Dendritic cell treated with granulocyte-macrophage colony-stimulating factor and Interleukin-4, amounts not matched to agents 40 ng/mL and 50 ng/mL, for 4 days (primary cell): ENCODE data around the gene SLC46A2.

Experiments
- H3K27ac Mint-ChIP-seq: one replicate; pipeline ENCODE4 v1.8.0; 2022; ENCODE audit warnings: mild to moderate bottlenecking, mixed read lengths
- H3K27me3 Mint-ChIP-seq: one replicate; pipeline ENCODE4 v1.8.0; 2022; ENCODE audit warnings: mild to moderate bottlenecking, mixed read lengths
- H3K36me3 Mint-ChIP-seq: one replicate; pipeline ENCODE4 v1.8.0; 2022; ENCODE audit warnings: low read depth, mixed read lengths
- H3K4me1 Mint-ChIP-seq: one replicate; pipeline ENCODE4 v1.8.0; 2022; ENCODE audit warnings: low read depth, mixed read lengths
- H3K4me3 Mint-ChIP-seq: one replicate; pipeline ENCODE4 v1.8.0; 2022; ENCODE audit warnings: mild to moderate bottlenecking, moderate library complexity, mixed read lengths
- H3K9me3 Mint-ChIP-seq: one replicate; pipeline ENCODE4 v1.8.0; 2022; ENCODE audit warnings: mixed read lengths
- intact Hi-C: fragments of 100-400 bp; cut with micrococcal nuclease; formaldehyde crosslinking; loops from one replicate; pipeline ENCODE4 v1.15.0; 2022

Gene SLC46A2

GRCh38 chr9:112900488-112900887, 9.8 kb upstream of the SLC46A2 start:
- Mint-ChIP-seq H3K27me3 (no peaks in the 10 kb centered on the region), H3K9me3 (no peaks in the 10 kb centered on the region), H3K36me3 (no peaks in the 10 kb centered on the region), H3K27ac (no peak overlapping the region), H3K4me1 (peaks cover 52% of the 10 kb centered on the region), H3K4me3 (no peak overlapping the region)
- intact Hi-C loops: loop anchor here (10.0 kb wide), 1 partner anchor 186 kb away; the partner anchor contains the start of gene INIP

GRCh38 chr9:112898872-112899311, 8.2 kb upstream of the SLC46A2 start:
- Mint-ChIP-seq H3K36me3 (no peaks in the 10 kb centered on the region), H3K9me3 (no peaks in the 10 kb centered on the region), H3K4me3 (no peak overlapping the region), H3K4me1 (peaks cover 56% of the 10 kb centered on the region), H3K27ac (peak overlapping the region; percentile 77), H3K27me3 (no peaks in the 10 kb centered on the region)
- intact Hi-C loops: no loop called here

GRCh38 chr9:112896131-112896530, 5.5 kb upstream of the SLC46A2 start:
- no peaks in the 10 kb centered on the region for H3K27me3 Mint-ChIP-seq
- H3K27ac Mint-ChIP-seq: peak overlapping the region; percentile 16
- H3K4me1 Mint-ChIP-seq: peaks cover 70% of the 10 kb centered on the region
- H3K9me3 Mint-ChIP-seq: no peaks in the 10 kb centered on the region
- no peaks in the 10 kb centered on the region for H3K36me3 Mint-ChIP-seq
- intact Hi-C loops: no loop called here
- no peak overlapping the region for H3K4me3 Mint-ChIP-seq

DNA sequence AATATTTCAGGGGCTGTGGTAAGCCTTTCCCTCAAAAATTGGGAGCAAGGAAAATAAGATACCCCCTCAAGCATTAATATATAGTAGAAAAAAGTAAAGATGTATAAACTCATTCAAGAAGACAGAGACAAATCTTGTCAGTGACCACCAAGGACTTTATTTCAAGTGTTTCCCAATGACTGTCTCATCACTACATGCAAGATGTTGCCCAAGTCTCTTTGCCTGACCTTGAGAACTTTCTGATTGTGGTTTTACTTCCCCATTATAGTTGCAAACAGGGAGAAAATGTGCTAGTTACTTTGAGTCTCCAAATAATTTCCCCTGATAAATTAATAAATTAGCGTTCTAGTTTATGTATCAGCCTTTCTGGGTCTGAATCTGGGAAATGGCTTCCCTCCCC, 4.0 kb upstream of the SLC46A2 start:
- Mint-ChIP-seq H3K36me3 (no peaks in the 10 kb centered on the region), H3K27me3 (peaks cover 5% of the 10 kb centered on the region), H3K27ac (peak overlapping the region; percentile 89), H3K4me3 (peak overlapping the region; percentile 23), H3K9me3 (no peaks in the 10 kb centered on the region), H3K4me1 (peaks cover 85% of the 10 kb centered on the region)
- intact Hi-C loops: no loop called here

DNA sequence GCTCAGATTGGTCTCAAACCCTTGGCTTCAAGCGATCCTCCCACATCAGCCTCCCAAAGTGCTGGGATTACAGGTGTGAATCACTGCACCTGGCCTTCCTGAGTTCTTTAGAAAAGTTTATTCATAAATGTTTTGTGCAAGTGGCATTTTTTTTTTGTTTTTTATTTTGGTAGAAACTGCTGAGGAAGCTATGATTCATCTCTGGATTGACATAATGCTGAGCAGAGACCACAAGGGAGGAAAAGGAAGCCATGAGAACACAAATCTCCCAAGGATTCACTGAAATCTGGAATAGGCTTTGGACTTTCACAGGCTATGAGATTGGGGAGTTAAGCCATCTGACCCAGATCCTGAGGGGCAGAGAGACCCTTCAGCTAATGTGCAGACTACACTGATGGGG, 3.4 kb upstream of the SLC46A2 start:
- Mint-ChIP-seq H3K4me1 (peaks cover 87% of the 10 kb centered on the region), H3K27me3 (peaks cover 8% of the 10 kb centered on the region)
- intact Hi-C loops: no loop called here

DNA sequence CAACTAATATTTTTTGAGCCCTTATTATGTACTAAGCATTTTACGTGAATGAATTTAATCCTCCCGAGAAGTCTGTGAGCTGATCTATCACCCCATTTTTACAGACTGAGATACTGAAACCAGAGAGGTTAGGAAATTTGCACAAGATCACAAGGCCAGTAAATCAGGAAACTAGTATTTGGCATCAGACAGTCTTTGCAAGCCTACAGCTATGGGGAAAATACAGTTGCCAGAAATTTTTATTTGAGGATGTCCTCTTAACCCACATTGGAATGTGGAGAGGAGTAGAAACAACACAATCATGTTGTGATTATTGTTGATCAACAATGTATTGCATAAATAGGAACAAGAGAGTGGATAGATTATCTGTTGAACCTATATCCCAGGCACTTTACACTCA, 2.3 kb upstream of the SLC46A2 start:
- peak overlapping the region; percentile 89 for H3K27ac Mint-ChIP-seq
- peaks cover 86% of the 10 kb centered on the region for H3K4me1 Mint-ChIP-seq
- no peaks in the 10 kb centered on the region for H3K36me3 Mint-ChIP-seq
- peaks cover 8% of the 10 kb centered on the region for H3K27me3 Mint-ChIP-seq
- H3K4me3 Mint-ChIP-seq: no peak overlapping the region
- no peaks in the 10 kb centered on the region for H3K9me3 Mint-ChIP-seq
- intact Hi-C loops: no loop called here

More for the DNA sequence above, 3.4 kb upstream of the SLC46A2 start:
- H3K4me3 Mint-ChIP-seq: peak overlapping the region; percentile 23
- no peaks in the 10 kb centered on the region for H3K36me3 Mint-ChIP-seq
- H3K9me3 Mint-ChIP-seq: no peaks in the 10 kb centered on the region
- peak overlapping the region; percentile 89 for H3K27ac Mint-ChIP-seq

- H3K9me3 Mint-ChIP-seq: no peaks in the 10 kb centered on the region
- H3K27ac Mint-ChIP-seq: peak overlapping the region; percentile 87
- H3K4me1 Mint-ChIP-seq: peaks cover 91% of the 10 kb centered on the region
- peak overlapping the region; percentile 90 for H3K4me3 Mint-ChIP-seq
- H3K36me3 Mint-ChIP-seq: no peaks in the 10 kb centered on the region
- intact Hi-C loops: no loop called here
- peaks cover 8% of the 10 kb centered on the region for H3K27me3 Mint-ChIP-seq
Measured at GRCh38 chr9:112891521-112891920, 845 bp upstream of the SLC46A2 start.

DNA sequence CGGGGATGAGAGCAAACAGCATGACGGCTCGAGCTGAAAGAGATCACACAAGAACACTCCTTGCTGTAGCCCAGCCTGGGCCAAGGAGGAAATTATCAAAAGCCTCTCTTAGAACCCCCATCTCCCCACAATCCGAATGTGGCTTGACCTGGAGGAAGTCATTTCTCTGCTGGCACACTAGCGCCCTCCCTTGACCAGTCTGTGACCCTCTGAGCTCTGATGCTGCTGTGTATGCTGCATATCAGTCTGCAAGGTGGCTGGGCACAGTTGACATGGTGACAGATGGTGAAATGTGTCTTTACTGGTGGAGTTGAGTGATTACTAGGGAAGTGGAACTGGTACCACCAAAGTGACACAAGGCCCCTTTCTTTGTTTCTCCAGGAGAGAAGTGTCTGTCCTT, 3.3 kb downstream of the SLC46A2 start:
- Mint-ChIP-seq H3K36me3 (peaks cover 20% of the 10 kb centered on the region), H3K4me3 (no peak overlapping the region), H3K27me3 (peaks cover 8% of the 10 kb centered on the region), H3K4me1 (peaks cover 92% of the 10 kb centered on the region), H3K27ac (peak overlapping the region; percentile 11), H3K9me3 (no peaks in the 10 kb centered on the region)
- intact Hi-C loops: loop anchor here (1.0 to 5.0 kb wide), 2 partner anchors 43 to 130 kb away; no protein-coding TSS in a partner anchor

GRCh38 chr9:112886351-112886750, 4.3 kb downstream of the SLC46A2 start:
- no peak overlapping the region for H3K27ac Mint-ChIP-seq
- H3K36me3 Mint-ChIP-seq: peaks cover 31% of the 10 kb centered on the region
- no peak overlapping the region for H3K4me3 Mint-ChIP-seq
- no peaks in the 10 kb centered on the region for H3K9me3 Mint-ChIP-seq
- H3K27me3 Mint-ChIP-seq: peaks cover 8% of the 10 kb centered on the region
- H3K4me1 Mint-ChIP-seq: peaks cover 91% of the 10 kb centered on the region
- intact Hi-C loops: loop anchor here (5.0 kb wide), 1 partner anchor 129 kb away; no protein-coding TSS in a partner anchor

GRCh38 chr9:112885324-112885723, 5.4 kb downstream of the SLC46A2 start:
- no peak overlapping the region for H3K27ac Mint-ChIP-seq
- peaks cover 39% of the 10 kb centered on the region for H3K36me3 Mint-ChIP-seq
- peaks cover 90% of the 10 kb centered on the region for H3K4me1 Mint-ChIP-seq
- H3K27me3 Mint-ChIP-seq: peaks cover 8% of the 10 kb centered on the region
- intact Hi-C loops: loop anchor here (5.0 kb wide), 1 partner anchor 128 kb away; no protein-coding TSS in a partner anchor
- no peaks in the 10 kb centered on the region for H3K9me3 Mint-ChIP-seq
- no peak overlapping the region for H3K4me3 Mint-ChIP-seq

GRCh38 chr9:112884721-112885120, 6.0 kb downstream of the SLC46A2 start:
- peaks cover 41% of the 10 kb centered on the region for H3K36me3 Mint-ChIP-seq
- no peaks in the 10 kb centered on the region for H3K9me3 Mint-ChIP-seq
- H3K4me1 Mint-ChIP-seq: peaks cover 85% of the 10 kb centered on the region
- H3K27ac Mint-ChIP-seq: no peak overlapping the region
- intact Hi-C loops: loop anchor here (5.0 kb wide), 1 partner anchor 127 kb away; no protein-coding TSS in a partner anchor
- no peak overlapping the region for H3K4me3 Mint-ChIP-seq
- H3K27me3 Mint-ChIP-seq: peaks cover 3% of the 10 kb centered on the region

GRCh38 chr9:112884101-112884500, 6.6 kb downstream of the SLC46A2 start:
- Mint-ChIP-seq H3K4me3 (no peak overlapping the region), H3K27ac (no peak overlapping the region), H3K27me3 (no peaks in the 10 kb centered on the region), H3K9me3 (no peaks in the 10 kb centered on the region), H3K36me3 (peaks cover 41% of the 10 kb centered on the region), H3K4me1 (peaks cover 79% of the 10 kb centered on the region)
- intact Hi-C loops: no loop called here

DNA sequence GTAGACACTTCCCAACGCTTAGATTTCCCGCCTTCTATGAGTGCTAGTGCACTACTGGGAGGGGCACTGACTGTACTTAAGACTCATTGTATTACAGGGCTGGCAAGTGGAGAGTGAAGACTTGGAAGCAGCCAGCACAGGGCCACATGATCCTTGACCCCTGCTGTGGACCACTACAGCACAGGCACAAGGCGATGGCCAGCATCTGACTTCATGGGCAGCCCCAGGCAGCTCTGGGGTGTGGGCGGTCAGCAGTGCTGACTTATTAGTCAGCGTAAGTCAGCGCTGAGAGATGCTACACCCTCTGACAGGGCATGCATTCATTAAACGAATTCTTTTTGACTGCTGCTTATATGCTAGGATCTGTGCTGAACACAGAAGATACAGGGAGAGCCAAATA, 9.3 kb downstream of the SLC46A2 start:
- Mint-ChIP-seq H3K27ac (no peak overlapping the region), H3K4me1 (peaks cover 59% of the 10 kb centered on the region), H3K9me3 (no peaks in the 10 kb centered on the region), H3K27me3 (no peaks in the 10 kb centered on the region), H3K36me3 (peaks cover 64% of the 10 kb centered on the region), H3K4me3 (no peak overlapping the region)
- intact Hi-C loops: no loop called here

- Mint-ChIP-seq H3K36me3 (peaks cover 67% of the 10 kb centered on the region), H3K27me3 (no peaks in the 10 kb centered on the region), H3K9me3 (no peaks in the 10 kb centered on the region), H3K4me3 (no peak overlapping the region), H3K4me1 (peaks cover 52% of the 10 kb centered on the region), H3K27ac (no peak overlapping the region)
- intact Hi-C loops: no loop called here
Measured at GRCh38 chr9:112880650-112881049, 10.0 kb downstream of the SLC46A2 start.

DNA sequence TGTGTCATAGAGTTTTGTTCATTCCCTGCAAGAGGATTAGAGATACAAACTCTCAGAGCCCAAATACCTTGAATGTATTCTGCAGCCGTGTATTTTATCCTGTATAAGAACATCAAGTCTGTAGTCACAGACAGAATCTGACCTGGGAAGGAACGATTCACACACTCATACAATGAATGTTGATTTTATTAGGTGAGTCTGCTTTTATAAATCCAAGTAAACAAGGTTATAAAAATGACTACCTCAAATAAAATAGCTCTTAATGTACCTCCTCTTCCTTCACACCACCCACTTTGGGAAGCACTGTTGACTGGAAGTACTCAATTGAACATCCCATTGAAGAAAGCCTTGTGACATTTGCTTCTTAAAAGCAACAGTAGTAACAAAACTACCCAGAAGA, 11.9 kb downstream of the SLC46A2 start:
- intact Hi-C loops: no loop called here
- Mint-ChIP-seq H3K9me3 (no peaks in the 10 kb centered on the region), H3K36me3 (peaks cover 69% of the 10 kb centered on the region), H3K27ac (no peak overlapping the region), H3K4me1 (peaks cover 34% of the 10 kb centered on the region), H3K27me3 (no peaks in the 10 kb centered on the region), H3K4me3 (no peak overlapping the region)
